NCI-H1048 (cell line): Measurements from ENCODE around the gene GPC4.
"Not testable (repeated sequence)": the region's sequence is repeated elsewhere in the genome, so short reads cannot be mapped to it uniquely, and the experiment has no call there.

Experiments used
- DNase-seq: peaks from one replicate; lab custom pipeline; 2025; lab: John Stamatoyannopoulos, UW

Gene GPC4

DNA sequence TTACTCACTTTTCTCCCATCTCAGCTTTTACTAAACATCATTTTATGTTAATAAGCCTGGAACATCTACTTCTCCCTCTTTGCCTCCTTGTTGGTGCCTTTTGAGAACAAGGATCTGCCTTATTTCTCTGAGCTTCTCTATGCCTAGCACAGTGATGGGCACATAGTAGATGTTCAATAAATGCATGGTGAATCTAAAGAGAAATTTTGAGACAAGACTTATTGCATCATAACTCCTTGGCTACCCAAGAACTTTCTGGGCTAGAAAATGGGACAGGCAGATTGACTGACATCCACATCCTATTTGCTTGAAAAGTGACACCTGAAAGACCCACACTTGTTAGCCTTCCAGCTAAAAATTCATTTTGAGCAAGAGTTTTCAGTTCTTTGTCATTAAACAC lies 109.9 kb downstream of the GPC4 start:
- DNase-seq: no peak

DNA sequence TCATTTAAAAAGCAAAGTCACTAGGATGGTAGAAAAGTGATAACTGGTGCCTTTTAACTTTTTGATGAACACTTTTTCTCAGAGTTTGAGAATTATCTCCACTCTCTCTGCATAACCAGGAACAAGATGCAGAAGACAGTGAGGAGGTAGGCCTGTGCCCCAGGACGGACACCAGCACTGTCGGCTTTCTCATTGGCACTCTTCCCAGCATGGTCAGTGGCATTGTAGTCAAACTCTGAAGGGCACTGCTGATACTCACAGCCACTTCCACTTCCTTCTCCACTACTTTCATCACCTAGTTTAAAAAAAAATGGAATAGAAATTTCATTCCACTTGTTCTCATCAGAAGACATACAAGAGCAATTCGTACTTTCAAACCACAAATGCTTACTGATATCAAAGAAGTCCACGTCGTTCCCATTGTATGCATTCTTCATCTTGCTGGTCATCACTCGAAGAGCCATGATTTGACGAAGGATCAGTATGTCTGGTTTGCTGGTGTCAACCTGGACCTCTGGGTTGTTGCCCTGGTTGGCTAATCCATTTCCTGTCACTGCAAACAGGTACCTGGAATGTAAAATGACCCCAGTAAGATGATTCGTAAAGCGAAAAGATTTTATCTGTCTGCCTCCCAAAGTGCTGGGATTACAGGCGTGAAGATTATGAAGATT lies 112.4 kb downstream of the GPC4 start:
- DNase-seq: no peak

DNA sequence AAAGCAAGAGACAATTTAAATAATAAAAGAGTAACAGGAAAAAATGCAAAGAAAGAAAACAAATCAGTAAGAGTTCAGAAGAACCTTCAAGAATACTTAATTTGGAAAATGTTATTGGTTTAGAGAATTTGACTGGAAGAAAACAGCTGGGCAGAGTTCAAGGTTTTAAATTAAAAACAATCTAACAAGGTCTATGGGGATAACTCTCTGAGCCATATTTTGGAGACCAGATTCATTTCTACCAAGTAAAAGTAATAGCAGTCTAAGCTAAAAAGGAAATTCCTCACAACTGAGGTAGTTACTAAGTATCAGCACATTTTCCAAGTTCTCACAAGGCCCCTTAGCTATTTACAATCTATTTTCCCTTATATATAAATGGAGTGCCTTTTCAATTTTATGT lies 114.7 kb downstream of the GPC4 start:
- DNase-seq: no peak

DNA sequence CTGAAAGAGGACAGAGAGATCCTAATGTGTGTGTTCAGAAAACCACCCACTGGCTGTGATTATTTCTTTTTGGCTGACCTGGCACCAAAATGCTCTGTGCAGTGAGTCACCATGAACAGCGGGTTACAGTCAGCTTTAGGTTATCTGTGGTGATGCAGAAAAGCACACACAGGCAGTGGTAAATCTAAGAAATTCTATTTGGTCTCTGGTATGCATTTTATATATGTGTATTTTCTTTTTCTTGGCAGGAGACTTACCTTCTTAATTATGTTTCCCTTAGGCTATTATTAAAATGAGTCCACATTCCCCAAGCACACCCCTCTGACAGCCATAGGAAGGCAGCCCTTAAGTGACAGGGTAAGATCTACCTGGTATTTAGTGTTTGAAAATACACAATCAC lies 118.0 kb downstream of the GPC4 start:
- no peak for DNase-seq

DNA sequence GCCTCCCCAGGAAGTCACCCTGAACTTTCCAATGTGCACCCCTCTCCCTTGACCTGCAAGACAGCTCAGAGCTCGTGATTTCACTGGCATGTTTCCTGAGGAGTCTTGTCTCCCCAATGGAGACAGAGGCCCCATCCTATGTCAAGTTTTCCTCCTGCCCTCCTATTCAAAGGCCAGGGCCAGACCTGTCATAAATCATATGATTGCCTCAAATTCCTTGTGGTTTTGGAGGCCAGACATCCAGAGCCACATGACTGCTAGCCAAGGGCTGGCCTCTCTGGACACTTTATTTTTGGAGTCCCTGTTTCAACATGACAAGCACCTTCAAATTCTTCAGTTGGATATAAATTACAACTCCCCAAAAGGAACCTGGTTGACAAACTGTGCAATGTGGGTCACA lies 121.2 kb downstream of the GPC4 start:
- DNase-seq: no peak

DNA sequence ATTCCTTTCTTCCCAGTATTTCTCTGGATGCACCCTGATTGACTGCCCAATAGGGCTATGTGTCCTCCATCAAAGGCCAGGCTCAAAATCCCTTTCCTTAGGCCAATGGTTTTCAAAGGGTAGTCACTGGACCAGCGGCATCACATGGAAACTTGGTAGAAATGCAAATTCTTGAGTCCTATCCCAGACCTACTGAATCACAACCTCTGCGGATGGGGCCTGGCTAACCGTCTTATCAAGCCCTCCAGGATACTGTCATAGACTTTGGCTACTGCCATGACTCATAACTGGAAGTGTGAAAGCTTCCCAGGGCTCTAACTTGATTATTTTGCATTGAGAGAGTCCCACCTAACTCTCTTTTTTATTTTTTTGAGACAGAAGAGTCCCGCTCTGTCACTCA lies 125.2 kb downstream of the GPC4 start:
- DNase-seq: no peak

DNA sequence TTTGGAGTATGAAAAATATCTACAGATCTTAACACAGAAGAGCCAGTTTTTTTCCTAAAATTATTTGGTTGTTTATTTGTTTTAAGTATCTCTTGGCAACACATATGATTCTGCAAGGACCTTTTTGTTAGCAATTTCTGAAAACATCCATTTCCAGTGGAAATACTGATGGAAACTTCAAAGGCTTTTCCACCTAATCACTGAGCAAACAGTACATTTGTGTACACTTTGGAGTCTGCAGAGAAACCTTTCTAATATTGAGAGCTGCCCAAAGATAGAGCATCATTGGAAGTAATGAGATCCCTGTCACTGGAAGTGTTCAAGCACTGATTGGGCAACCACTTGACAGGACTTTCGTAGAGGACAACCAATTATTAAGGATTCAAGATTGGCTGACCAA lies 127.4 kb downstream of the GPC4 start:
- DNase-seq: no peak

DNA sequence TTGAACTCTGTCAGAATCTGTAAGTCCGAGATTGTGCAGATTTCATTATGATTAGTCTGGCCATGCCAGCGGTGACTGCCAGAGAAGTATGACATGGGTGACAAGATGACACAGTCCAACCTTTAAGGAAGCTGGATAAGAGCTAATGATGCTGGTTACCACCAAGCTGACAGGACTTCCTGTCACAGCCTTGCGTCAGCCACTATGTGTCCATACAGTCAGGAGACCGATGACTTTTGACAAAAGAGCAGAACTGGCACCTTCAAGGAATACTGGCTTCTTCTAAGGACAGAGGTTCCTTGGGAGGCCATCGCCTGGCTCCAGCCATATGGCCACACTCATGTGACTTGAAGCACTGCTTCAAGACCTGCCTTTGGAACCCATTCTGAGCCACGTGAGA lies 129.9 kb downstream of the GPC4 start:
- no peak for DNase-seq

DNA sequence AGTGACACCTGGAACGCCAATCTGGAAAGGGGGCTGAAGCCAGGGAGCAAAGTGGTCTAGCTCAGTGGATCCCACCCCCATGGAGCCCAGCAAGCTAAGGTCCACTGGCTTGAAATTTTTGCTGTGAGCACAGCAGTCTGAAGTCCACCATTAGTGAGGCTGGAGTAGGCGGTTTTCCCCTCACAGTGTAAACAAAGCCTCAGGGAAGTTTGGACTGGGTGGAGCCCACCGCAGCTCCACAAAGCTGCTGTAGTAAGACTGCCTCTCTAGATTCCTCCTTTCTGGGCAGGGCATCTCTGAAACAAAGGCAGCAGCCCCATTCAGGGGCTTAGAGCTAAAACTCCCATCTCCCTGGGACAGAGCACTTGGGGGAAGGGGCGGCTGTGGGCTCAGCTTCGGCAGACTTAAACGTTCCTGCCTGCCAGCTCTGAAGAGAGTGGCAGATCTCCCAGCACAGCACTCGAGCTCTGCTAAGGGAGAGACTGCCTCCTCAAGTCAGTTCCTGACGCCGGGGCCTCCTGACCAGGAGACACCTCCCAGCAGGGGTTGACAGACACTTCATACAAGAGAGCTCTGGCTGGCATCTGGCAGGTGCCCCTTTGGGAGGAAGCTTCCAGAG lies 136.1 kb downstream of the GPC4 start:
- not testable (repeated sequence) for DNase-seq

DNA sequence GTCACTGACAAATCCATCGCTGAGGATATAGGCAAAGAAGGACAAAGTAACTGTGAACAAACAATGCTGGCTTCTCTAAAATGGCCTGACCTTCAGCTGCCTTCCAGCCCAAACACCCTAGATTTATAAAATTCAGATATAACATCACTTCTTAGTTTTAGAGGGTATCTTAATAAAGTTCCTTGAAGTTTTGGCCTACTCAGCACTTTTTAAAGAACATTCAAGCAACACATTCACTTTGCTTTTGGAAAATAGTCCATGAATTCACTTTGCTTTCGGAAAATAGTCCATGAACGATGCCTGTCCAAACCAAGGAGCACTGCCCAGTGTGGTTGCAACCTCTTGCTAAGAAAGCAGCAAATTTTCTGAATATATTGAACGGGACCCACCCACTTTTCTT lies 142.1 kb downstream of the GPC4 start:
- no peak for DNase-seq

DNA sequence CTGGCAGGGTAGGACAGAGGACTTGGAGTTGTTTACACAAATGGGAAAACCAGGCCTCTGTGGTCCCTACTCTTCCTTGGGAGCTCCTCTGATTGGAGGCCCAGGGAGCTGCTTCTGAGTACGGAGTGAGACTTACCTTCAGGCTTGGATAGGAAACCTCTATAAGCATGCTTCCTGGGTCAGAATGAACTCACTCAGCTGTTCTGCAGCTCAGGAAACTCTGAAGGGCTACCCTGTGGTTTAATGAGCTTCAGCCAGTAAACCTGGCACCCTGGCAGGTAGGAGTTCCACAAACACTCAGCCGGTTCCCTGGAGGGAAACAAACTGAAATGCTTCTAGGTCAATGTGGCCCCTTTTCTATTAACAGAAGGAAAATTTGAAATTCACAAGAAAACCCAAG lies 146.1 kb downstream of the GPC4 start:
- no peak for DNase-seq

DNA sequence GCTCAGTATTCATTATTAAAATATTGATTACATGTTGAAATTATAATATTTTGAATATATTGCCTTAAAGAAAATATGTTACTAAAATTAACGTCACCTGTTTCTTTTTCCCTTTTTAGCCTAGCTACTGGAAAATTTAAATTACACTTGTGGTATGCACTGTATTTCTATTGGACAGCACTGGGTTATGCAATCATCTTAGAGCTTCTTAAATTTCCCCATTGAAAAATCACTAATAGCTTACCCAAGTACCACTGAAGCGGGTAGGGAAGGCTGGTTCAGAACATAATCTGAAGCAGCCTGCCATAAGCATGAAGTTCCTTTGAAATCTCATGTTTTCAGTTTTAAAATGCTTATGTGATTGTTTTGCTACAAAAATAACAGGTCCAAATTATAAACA lies 147.7 kb downstream of the GPC4 start:
- no peak for DNase-seq

DNA sequence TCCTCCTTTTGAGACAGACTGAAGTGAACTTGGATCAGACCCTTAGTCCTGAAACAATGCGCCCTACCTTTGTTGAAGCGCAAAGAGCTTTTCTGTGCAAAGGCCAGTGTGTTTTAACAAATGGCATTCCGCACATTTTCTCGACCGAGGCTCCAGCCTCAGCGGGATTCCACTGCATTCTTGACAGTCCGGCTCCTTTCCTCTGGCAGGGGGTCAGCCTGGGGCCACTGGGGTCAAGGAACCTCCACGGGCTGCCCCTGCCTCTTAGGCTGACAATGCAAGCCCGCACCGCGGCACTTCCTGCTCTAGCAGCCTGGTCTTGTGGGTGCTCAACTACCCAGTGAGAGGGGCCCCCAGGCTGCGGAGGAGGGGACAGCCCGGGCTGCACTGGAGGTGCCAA lies 150.0 kb downstream of the GPC4 start:
- no peak for DNase-seq

DNA sequence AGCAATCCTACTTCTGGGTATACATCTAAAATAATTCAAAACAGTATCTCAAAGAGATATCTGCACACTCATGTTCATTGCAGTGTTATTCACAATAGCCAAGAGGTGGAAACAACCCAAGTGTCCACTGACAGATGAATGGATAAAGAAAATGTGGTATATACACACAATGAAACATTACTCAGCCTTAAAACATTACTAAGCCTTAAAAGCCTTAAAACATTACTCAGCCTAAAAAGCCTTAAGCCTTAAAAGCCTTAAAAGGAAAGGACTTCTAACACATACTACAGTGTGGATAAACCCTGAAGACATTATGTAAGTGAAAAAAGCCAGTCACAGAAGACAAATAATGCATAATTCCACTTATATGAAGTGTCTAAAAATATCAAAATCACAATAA lies 156.8 kb downstream of the GPC4 start:
- DNase-seq: no peak

DNA sequence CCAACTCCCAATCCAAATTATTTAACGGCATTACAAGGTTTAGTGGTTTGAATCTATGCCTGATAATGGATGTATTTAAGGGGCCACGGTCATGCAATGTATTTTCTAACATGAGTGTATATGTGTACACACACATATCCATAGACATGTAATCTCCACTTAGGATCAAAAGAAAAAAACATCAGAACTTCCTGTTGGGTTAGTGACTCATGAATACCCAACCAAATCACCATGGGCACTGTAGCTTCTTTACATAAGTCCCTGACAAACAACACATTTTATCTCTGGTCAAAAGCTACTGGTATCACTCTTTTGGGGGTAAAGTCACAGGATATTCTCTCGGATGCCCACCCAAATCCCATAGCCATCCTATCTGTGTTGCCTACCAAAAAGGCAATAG lies 160.6 kb downstream of the GPC4 start:
- DNase-seq: no peak

DNA sequence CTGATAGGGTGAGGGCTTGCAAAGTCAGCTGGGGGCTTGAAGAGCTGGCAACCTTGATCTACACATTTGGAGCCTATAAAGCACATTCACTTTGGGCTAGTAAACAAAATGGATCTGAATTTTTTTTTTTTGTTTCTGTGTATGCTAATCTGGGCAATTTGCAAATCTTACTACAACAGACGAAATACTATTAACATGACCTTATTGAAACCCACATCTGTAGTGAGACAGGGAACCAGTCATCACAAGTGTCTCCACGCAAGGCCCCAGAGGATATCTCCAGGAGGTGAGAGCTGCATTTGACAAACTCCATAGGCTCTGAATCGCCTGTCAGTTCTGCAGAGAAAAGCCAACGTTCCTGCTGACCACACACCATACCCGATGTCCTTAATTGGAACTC lies 164.1 kb downstream of the GPC4 start:
- no peak for DNase-seq

DNA sequence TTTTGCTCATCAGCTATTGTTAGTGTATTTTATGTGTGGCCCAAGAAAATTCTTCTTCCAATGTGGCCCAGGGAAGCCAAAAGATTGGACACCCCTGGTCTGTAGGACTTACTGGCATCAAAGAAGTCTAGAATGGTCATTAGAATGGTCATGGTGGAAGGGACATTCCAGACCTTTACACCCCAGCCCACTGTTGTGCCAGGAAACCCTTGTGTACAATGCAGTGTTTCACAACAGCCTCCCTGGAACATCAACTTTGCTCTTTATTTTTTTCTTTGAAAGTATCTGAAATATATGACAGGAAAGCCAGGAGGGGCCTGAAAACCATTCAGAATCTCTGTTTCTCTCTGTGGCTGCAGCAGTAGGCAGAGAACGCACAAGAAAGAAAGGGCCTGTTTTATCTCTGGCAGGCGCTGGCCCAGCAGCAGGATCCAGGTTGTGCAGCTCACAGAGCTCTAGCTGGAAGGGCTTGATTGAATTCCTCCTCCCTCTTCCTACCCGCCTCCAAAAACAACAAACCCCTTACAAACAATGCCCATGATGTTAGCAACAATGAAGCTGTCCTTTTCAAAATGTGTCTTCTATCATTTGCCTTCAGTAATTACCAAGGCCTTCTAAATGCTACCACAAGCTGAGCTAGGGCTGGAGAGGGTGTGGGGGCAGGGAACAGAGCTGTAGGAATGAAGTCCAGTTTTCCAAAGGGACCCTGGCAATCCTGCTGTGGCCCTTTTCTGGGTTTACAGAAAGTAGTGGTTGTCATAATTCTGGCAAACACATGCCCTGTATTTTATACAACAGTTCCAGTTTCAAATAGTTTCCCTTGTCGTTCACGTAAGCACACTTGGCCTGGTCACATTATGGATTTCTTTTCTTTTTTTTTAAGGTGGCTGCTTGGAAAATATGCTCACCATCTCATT lies 164.8 kb downstream of the GPC4 start:
- no peak for DNase-seq
